ENCODE data around the gene SEC31B.

The SEC31B gene

DNA sequence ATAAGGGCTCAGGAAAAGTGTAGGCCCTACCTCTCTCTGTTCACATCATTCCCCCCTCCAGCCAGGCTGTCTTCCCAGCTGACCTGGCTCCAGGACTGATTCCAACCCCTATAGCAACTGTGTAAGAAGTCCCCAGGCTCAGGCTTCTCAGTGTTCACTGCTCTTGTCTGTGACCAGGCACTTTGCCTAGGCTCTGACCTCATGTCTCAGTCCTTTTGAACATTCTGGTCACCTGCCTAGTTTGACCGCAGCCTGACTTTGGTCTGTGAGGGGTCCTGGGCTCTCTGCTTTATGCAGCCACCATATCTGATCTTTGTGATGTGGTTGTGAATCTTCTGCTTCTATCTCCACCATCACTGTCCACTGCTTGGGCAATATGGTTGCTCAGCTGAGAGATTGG, 40.6 kb upstream of the SEC31B start:
- H2BK5ac ChIP-seq (ENCODE audit: low read depth, low read length, poor library complexity, severe bottlenecking): no peak overlapping the region
- H4K8ac ChIP-seq (ENCODE audit: low read length): no peak overlapping the region
- no peak overlapping the region for H3K4me2 ChIP-seq (ENCODE audit: low read length, poor library complexity, severe bottlenecking)
- no peak overlapping the region for H2BK120ac ChIP-seq (ENCODE audit: low read depth, low read length)
- no peak overlapping the region for H3K18ac ChIP-seq (ENCODE audit: low read depth in 1 of 2, low read length in 2 of 2)
- peaks cover 17 to 39% of the 10 kb centered on the region in 2 experiments for H3K27me3 ChIP-seq (ENCODE audit: control insufficient read depth in 1 of 2, insufficient read depth in 1 of 2, low read length in 2 of 2)
- H3K36me3 ChIP-seq (ENCODE audit: control insufficient read depth in 1 of 2, insufficient read depth in 2 of 2, low read depth in 1 of 2, low read length in 2 of 2): peaks cover 17 to 33% of the 10 kb centered on the region in 2 experiments
- no peaks in the 10 kb centered on the region for H3K9me3 ChIP-seq (ENCODE audit: control insufficient read depth, low read length)
- H3K4me1 ChIP-seq (ENCODE audit: control insufficient read depth, insufficient read depth, low read depth, low read length): peaks cover 9% of the 10 kb centered on the region
- H3K14ac ChIP-seq (ENCODE audit: low read length in 2 of 2): no peak overlapping the region
- H2AK5ac ChIP-seq (ENCODE audit: low read length, severe bottlenecking): no peak overlapping the region
- H2BK12ac ChIP-seq (ENCODE audit: low read length in 2 of 2): no peak overlapping the region
- H3K9ac ChIP-seq (ENCODE audit: low read length): no peak overlapping the region
- H3K4me3 ChIP-seq (ENCODE audit: insufficient read depth in 1 of 2, low read depth in 1 of 2, low read length in 2 of 2): no peak overlapping the region
- no peak overlapping the region for H2BK15ac ChIP-seq (ENCODE audit: low read depth, poor library complexity, severe bottlenecking)
- H3K27ac ChIP-seq (ENCODE audit: low read length, poor library complexity, severe bottlenecking): no peak overlapping the region
- no peak overlapping the region for H3K23ac ChIP-seq (ENCODE audit: low read length in 2 of 2)
- no peak overlapping the region for H4K91ac ChIP-seq (ENCODE audit: low read length)
- no peak overlapping the region for H2AFZ ChIP-seq (ENCODE audit: low read depth, low read length)
- 100% methylated on average over 1 of the region's 1 CpG for WGBS
- no peak overlapping the region for H3K4ac ChIP-seq (ENCODE audit: low read depth in 1 of 2, low read length in 2 of 2)
- H3K79me1 ChIP-seq (replicated peaks; ENCODE audit: low read length, poor library complexity, severe bottlenecking): no peaks in the 10 kb centered on the region
- DNase-seq: no peak

DNA sequence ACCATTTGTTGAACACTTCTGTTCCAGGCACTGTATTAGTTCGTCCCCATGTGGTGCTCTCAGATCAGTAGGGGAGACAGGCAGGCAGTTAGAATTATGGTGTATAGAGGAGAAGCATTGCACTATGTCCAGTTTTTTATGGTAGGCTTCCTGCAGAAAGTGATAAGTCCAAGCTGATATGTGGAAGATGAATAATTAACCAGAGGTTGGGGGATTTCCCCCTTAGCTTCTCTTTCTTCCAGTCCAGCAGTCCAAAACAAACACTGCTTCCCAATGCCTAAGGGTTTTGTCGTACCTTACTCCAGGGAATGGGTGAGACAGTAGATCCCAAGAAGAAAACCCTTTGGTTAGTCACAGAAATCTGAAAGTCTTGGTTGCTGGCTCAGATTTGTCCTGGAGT, 35.2 kb upstream of the SEC31B start:
- no peak overlapping the region for H2BK5ac ChIP-seq (ENCODE audit: low read depth, low read length, poor library complexity, severe bottlenecking)
- 95% methylated on average over 2 of the region's 2 CpGs for WGBS
- H3K14ac ChIP-seq (ENCODE audit: low read length in 2 of 2): no peak overlapping the region
- no peak overlapping the region for H2BK15ac ChIP-seq (ENCODE audit: low read depth, poor library complexity, severe bottlenecking)
- H4K8ac ChIP-seq (ENCODE audit: low read length): no peak overlapping the region
- H3K23ac ChIP-seq (ENCODE audit: low read length in 2 of 2): no peak overlapping the region
- DNase-seq: no peak
- no peak overlapping the region for H2AK5ac ChIP-seq (ENCODE audit: low read length, severe bottlenecking)
- H3K27me3 ChIP-seq (ENCODE audit: control insufficient read depth in 1 of 2, insufficient read depth in 1 of 2, low read length in 2 of 2): no peaks in the 10 kb centered on the region
- H3K9me3 ChIP-seq (ENCODE audit: control insufficient read depth, low read length): no peaks in the 10 kb centered on the region
- H3K4me3 ChIP-seq (ENCODE audit: insufficient read depth in 1 of 2, low read depth in 1 of 2, low read length in 2 of 2): no peak overlapping the region
- no peak overlapping the region for H2BK12ac ChIP-seq (ENCODE audit: low read length in 2 of 2)
- H3K4me1 ChIP-seq (ENCODE audit: control insufficient read depth, insufficient read depth, low read depth, low read length): no peaks in the 10 kb centered on the region
- peaks cover 7% of the 10 kb centered on the region for H3K79me1 ChIP-seq (replicated peaks; ENCODE audit: low read length, poor library complexity, severe bottlenecking)
- no peak overlapping the region for H2AFZ ChIP-seq (ENCODE audit: low read depth, low read length)
- no peak overlapping the region for H3K4ac ChIP-seq (ENCODE audit: low read depth in 1 of 2, low read length in 2 of 2)
- H2BK120ac ChIP-seq (ENCODE audit: low read depth, low read length): no peak overlapping the region
- no peak overlapping the region for H3K18ac ChIP-seq (ENCODE audit: low read depth in 1 of 2, low read length in 2 of 2)
- H3K36me3 ChIP-seq (ENCODE audit: control insufficient read depth in 1 of 2, insufficient read depth in 2 of 2, low read depth in 1 of 2, low read length in 2 of 2): peaks cover 23 to 74% of the 10 kb centered on the region in 2 experiments
- H3K27ac ChIP-seq (ENCODE audit: low read length, poor library complexity, severe bottlenecking): no peak overlapping the region
- no peak overlapping the region for H3K9ac ChIP-seq (ENCODE audit: low read length)
- no peak overlapping the region for H4K91ac ChIP-seq (ENCODE audit: low read length)
- H3K4me2 ChIP-seq (ENCODE audit: low read length, poor library complexity, severe bottlenecking): no peak overlapping the region

DNA sequence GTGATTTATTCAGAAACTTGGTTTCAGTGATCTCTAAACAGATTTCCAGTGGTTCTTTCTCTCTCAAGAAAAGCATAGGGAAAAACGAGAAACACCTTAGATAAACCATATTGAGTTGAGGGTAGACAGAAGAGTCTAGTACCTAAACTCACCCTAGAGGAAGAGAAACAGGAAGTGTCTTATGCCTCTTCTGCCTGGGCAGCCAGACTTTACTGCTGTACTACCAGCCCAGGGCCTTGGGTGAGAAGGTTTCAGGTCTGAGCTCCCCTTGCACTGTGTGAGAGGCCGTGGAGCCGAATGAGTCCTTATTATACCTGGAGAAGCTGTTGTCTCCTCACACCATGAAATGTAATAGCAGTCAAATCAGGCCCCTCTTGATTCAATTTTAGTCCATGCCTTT, 34.3 kb upstream of the SEC31B start:
- no peak overlapping the region for H2BK12ac ChIP-seq (ENCODE audit: low read length in 2 of 2)
- H3K4me2 ChIP-seq (ENCODE audit: low read length, poor library complexity, severe bottlenecking): no peak overlapping the region
- no peak overlapping the region for H3K9ac ChIP-seq (ENCODE audit: low read length)
- H3K4me3 ChIP-seq (ENCODE audit: insufficient read depth in 1 of 2, low read depth in 1 of 2, low read length in 2 of 2): no peak overlapping the region
- H3K18ac ChIP-seq (ENCODE audit: low read depth in 1 of 2, low read length in 2 of 2): no peak overlapping the region
- no peak overlapping the region for H4K91ac ChIP-seq (ENCODE audit: low read length)
- H2BK120ac ChIP-seq (ENCODE audit: low read depth, low read length): no peak overlapping the region
- no peaks in the 10 kb centered on the region for H3K27me3 ChIP-seq (ENCODE audit: control insufficient read depth in 1 of 2, insufficient read depth in 1 of 2, low read length in 2 of 2)
- peaks cover 7% of the 10 kb centered on the region for H3K79me1 ChIP-seq (replicated peaks; ENCODE audit: low read length, poor library complexity, severe bottlenecking)
- H4K8ac ChIP-seq (ENCODE audit: low read length): no peak overlapping the region
- no peak overlapping the region for H2AK5ac ChIP-seq (ENCODE audit: low read length, severe bottlenecking)
- H2BK15ac ChIP-seq (ENCODE audit: low read depth, poor library complexity, severe bottlenecking): no peak overlapping the region
- H3K14ac ChIP-seq (ENCODE audit: low read length in 2 of 2): no peak overlapping the region
- no peaks in the 10 kb centered on the region for H3K9me3 ChIP-seq (ENCODE audit: control insufficient read depth, low read length)
- no peak overlapping the region for H3K27ac ChIP-seq (ENCODE audit: low read length, poor library complexity, severe bottlenecking)
- peaks cover 27 to 83% of the 10 kb centered on the region in 2 experiments for H3K36me3 ChIP-seq (ENCODE audit: control insufficient read depth in 1 of 2, insufficient read depth in 2 of 2, low read depth in 1 of 2, low read length in 2 of 2)
- no peak overlapping the region for H2BK5ac ChIP-seq (ENCODE audit: low read depth, low read length, poor library complexity, severe bottlenecking)
- H2AFZ ChIP-seq (ENCODE audit: low read depth, low read length): no peak overlapping the region
- no peak overlapping the region for H3K4ac ChIP-seq (ENCODE audit: low read depth in 1 of 2, low read length in 2 of 2)
- no peak overlapping the region for H3K23ac ChIP-seq (ENCODE audit: low read length in 2 of 2)
- H3K4me1 ChIP-seq (ENCODE audit: control insufficient read depth, insufficient read depth, low read depth, low read length): no peaks in the 10 kb centered on the region
- no peak for DNase-seq
- WGBS: 97% methylated on average over 3 of the region's 3 CpGs

DNA sequence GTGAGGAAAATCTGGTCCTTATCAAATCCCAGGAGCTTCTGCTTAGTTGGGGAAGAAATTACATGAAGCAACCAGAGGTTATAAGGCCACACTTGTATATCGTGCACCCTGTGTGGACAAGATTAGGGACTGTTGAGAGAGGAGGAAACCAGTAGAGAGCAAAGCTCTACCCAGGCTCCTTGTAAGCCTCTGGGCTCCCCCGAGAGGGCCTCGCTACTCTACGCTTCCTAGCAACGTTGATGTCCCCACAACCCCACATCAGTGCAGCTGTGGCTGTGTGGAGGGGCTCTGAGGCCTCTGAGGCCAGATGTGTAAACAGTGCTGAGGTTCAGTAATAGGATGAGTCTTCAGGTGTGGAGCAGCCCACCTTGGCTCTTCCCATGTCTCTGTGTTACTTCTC, 32.1 kb upstream of the SEC31B start:
- no peak overlapping the region for H2AK5ac ChIP-seq (ENCODE audit: low read length, severe bottlenecking)
- H3K9me3 ChIP-seq (ENCODE audit: control insufficient read depth, low read length): no peaks in the 10 kb centered on the region
- H3K14ac ChIP-seq (ENCODE audit: low read length in 2 of 2): no peak overlapping the region
- no peak overlapping the region for H2BK5ac ChIP-seq (ENCODE audit: low read depth, low read length, poor library complexity, severe bottlenecking)
- no peak overlapping the region for H3K4me2 ChIP-seq (ENCODE audit: low read length, poor library complexity, severe bottlenecking)
- DNase-seq: no peak
- no peak overlapping the region for H4K8ac ChIP-seq (ENCODE audit: low read length)
- no peaks in the 10 kb centered on the region for H3K27me3 ChIP-seq (ENCODE audit: control insufficient read depth in 1 of 2, insufficient read depth in 1 of 2, low read length in 2 of 2)
- H4K91ac ChIP-seq (ENCODE audit: low read length): no peak overlapping the region
- 73% methylated on average over 4 of the region's 5 CpGs for WGBS
- no peak overlapping the region for H3K4me3 ChIP-seq (ENCODE audit: insufficient read depth in 1 of 2, low read depth in 1 of 2, low read length in 2 of 2)
- no peak overlapping the region for H3K23ac ChIP-seq (ENCODE audit: low read length in 2 of 2)
- H2AFZ ChIP-seq (ENCODE audit: low read depth, low read length): no peak overlapping the region
- H3K4ac ChIP-seq (ENCODE audit: low read depth in 1 of 2, low read length in 2 of 2): no peak overlapping the region
- H2BK15ac ChIP-seq (ENCODE audit: low read depth, poor library complexity, severe bottlenecking): no peak overlapping the region
- no peaks in the 10 kb centered on the region for H3K4me1 ChIP-seq (ENCODE audit: control insufficient read depth, insufficient read depth, low read depth, low read length)
- no peak overlapping the region for H2BK12ac ChIP-seq (ENCODE audit: low read length in 2 of 2)
- no peak overlapping the region for H3K18ac ChIP-seq (ENCODE audit: low read depth in 1 of 2, low read length in 2 of 2)
- H3K9ac ChIP-seq (ENCODE audit: low read length): no peak overlapping the region
- H3K36me3 ChIP-seq (ENCODE audit: control insufficient read depth in 1 of 2, insufficient read depth in 2 of 2, low read depth in 1 of 2, low read length in 2 of 2): peaks cover 44 to 87% of the 10 kb centered on the region in 2 experiments
- no peak overlapping the region for H3K27ac ChIP-seq (ENCODE audit: low read length, poor library complexity, severe bottlenecking)
- no peak overlapping the region for H2BK120ac ChIP-seq (ENCODE audit: low read depth, low read length)
- peaks cover 16% of the 10 kb centered on the region for H3K79me1 ChIP-seq (replicated peaks; ENCODE audit: low read length, poor library complexity, severe bottlenecking)

Data from mesenchymal stem cell (in vitro differentiated cells and primary cell).